SIG-M5 (cell line): ENCODE data around the gene IPO13.

ENCODE experiments used
- DNase-seq: peaks from one replicate; lab custom pipeline; 2025; lab: John Stamatoyannopoulos, UW

IPO13 gene

DNA sequence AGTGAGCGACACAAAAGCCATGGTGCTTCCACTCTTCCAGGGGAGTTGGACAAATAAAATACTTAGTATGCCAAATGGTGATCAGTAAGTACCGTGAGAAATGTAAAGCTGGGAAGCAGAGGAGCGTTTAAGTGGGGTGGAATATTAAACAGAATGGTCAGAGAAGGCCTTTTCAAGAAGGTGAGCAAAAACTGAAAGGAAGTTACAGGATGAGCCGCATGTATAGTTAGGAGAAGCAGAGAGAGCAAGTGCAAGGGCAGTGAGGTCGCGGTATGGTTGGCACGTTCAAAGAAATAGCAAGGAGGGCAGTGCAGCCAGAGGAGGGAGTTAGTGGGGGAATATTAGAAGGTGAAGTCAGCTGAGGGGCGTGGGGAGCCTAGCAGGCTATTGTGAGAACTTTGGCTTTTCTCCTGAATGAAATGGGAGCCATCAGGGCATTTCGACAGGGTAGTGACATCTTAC is 27.3 kb downstream of the IPO13 start:
- DNase-seq, result no peak

DNA sequence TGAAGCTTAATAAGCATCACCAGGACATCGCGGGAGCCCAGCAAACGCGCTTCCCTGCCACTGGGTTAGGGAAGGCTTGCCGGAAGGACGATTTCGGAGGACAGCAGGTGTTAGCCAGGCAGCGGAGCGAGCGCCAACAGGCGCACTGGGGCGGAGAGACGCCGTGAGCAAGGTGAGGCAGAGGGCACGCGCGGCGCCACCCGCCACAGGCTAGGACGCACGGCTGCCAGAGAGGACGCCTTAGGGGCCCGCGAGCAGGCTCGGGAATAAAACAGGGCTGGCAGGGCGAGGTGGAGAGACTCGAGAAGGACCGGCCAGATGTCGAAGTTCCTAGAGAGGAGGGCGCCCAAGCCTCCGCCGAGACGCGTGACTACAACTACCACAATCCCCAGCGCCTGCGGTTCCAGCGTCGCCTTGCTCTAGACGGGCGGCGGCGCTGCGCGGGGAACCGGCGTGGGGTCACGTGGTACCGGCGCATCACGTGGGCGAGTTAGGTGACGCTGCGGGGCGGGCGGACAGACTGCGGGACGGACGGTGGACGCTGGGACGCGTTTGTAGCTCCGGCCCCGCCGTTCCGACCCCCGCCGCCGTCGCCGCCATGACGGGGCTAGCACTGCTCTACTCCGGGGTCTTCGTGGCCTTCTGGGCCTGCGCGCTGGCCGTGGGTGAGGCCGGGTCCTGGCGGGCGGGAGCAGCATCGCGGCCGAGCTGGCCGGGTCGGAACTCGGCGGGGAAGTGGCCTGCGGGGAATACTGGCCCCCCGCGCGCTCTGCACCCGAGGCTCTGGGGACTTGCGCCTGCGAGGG is 27.9 kb downstream of the IPO13 start, which contains the start of gene ATP6V0B:
Gene ATP6V0B, plus strand, starts transcription at position 518 of the 806 bp plus-strand sequence. Its CDS starts 81 bp downstream, at position 599.
- peak; percentile 56 for DNase-seq

DNA sequence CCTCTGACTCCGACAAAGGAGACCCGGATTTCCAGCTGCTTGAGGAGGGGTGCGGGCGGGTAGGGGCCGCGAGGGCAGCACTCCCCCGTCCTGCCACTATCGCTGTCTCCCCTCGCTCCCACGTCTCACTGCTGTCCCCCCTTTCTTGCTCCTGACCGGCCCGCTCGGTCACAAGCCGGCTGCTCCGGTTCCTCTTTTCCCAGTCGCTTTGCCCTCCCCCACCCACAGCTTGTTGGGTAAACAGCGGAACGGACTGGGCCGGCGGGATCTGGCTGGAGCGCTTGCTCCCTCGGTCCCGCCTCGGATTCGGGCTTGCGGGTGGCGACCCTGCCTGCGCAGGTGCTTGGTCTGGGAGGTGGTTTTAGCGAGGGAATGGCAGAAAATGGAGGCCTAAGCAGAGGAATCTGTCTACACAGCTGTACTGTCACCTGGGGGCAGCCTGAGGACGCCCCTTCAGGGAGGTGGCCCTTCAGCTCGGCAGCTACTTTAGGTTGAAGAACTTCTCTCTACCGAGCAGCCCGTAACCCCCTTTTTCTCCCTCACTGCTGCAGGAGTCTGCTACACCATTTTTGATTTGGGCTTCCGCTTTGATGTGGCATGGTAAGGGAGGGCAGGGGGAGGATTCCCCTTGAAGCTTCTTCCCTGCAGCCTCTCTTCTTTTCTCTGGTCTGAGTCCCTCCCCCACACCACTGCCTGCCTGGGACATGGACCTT is 28.7 kb downstream of the IPO13 start:
- DNase-seq, result no peak

GRCh38 chr1:43976045-43976444 is 29.3 kb downstream of the IPO13 start:
- no peak for DNase-seq

GRCh38 chr1:43976890-43977289 is 30.1 kb downstream of the IPO13 start:
- no peak for DNase-seq

DNA sequence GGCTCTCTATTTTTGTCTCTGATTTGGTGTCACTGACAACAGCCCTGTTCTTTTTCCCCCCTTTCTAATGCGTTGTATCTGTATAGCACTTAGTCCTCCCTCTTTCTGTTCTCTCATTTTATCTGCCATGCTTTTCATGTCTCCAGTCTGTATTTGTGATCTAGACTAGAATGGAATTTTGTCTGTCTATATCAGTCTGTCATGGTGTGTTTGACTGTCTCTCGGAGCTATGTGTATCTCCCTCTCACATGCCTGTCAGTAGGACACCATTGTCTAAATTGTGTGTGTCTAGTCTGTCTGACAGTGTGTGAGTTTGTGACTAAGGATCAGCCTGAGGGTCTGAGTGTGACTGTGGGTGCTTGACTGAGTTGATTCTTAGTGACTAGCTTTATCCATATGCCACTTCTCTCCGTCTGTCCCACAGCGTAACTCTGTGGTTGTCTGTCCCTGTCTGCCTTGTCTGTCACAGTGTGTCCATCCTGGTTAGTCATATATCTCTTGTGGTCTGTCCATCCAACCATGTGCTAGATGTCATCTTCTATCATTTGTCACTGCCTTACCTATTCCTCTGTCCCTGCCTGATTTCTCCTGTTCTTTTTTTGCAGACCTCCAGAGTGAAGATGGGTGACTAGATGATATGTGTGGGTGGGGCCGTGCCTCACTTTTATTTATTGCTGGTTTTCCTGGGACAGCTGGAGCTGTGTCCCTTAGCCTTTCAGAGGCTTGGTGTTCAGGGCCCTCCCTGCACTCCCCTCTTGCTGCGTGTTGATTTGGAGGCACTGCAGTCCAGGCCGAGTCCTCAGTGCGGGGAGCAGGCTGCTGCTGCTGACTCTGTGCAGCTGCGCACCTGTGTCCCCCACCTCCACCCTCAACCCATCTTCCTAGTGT is 30.9 kb downstream of the IPO13 start:
- DNase-seq, result no peak

DNA sequence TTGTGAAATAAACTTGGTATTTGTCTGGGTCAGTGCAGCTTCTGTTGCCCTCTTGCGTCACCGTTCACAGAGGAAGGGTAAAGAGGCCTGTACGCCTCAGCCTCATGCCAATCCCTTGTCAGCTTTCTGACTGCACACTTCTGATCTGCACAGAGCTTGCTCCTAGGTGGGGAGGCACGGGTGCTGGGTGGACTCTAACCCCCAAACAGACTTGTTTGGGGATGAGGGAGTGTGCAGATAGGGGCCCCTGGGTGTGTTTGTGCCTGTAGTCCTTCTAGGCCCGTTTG is 31.5 kb downstream of the IPO13 start:
- no peak for DNase-seq

DNA sequence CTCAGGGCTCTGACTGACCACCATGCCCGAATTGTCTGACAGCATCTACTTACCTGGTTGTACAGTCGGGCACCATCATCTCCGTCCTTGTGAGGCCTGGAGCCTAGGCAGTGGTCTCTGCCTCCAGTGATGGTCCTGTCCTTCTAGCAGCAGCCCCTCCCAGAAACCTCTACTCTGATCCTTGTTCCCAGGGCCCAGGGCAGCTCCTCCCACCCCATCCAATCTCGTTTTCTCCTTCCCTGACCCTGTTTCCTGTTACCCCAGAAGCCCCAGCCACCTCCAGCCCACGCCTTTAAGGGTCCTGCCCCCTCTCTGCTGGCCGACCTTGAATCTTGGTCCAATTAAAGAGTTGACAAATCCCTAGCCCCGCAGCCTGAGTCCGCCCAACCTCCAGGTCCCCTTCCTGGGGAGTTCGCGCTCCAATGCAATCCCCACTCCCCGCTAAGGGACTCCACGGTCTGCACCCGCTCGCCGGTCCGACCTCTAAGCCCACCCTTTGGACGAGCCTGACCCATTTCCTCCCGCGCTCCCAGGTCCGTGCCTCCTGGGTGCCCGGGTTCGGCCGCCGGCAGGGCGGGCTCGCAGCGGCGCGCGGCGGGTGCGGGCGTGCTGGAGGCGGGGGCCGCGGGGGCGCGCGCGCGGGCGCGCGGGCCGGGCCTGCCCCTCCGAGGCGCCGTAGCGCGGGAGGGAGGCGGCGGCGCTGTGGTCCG is 32.0 kb downstream of the IPO13 start, which contains the start of gene B4GALT2:
Gene B4GALT2, plus strand, starts transcription at position 660 of the 710 bp plus-strand sequence. CDS start 1,951 bp downstream, outside the sequence.
- DNase-seq, result no peak

DNA sequence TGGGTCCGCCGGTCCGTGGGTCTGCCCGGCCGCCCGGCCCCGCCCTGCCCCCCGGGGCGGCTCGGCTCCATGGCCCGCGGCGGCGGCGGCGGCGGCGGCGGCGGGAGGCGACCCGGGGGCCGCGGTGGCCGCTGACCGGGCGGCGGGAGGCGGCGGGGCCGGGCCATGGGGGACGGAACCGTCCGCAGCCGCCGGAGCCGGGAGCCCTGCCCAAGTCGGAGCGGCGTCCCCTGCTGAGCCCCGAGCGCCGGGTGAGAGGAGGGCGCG is 32.4 kb downstream of the IPO13 start:
- DNase-seq, result no peak

GRCh38 chr1:43979528-43980254 is 32.9 kb downstream of the IPO13 start:
- DNase-seq, result no peak

- DNase-seq, result no peak
These were observed 33.7 kb downstream of the IPO13 start for GRCh38 chr1:43980255-43981134.

- no peak for DNase-seq
These were observed 34.4 kb downstream of the IPO13 start for GRCh38 chr1:43981135-43981491.

DNA sequence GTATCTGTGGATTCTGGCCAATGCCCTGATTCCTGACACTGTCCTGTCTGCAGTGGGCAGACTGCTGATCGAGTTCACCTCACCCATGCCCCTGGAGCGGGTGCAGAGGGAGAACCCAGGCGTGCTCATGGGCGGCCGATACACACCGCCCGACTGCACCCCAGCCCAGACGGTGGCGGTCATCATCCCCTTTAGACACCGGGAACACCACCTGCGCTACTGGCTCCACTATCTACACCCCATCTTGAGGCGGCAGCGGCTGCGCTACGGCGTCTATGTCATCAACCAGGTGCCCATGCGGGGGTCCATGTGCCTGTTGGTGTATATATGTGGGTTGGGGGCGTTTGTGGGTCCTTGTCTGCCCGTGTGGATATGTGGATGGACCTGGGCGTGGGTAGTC is 34.9 kb downstream of the IPO13 start:
- DNase-seq, result no peak

DNA sequence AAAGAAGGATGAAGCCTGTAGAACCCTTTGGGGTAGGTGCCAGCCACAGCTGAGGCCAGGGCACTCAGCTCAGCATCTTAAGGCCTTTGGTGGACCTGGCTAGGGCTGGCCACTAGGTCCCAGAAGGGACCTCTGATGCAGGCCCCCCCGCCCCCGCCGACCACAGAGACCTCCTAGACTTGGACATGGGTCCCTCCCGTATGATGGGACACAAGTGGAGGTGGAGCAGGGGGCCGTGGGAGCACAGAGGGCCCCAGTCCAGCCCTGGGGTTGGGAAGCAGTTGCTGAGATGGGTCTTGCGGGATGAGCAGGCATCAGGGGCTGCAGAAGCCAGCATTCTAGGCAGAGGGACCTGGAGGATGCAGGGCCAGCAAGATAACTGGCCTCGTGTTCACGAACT is 35.5 kb downstream of the IPO13 start:
- DNase-seq, result no peak

DNA sequence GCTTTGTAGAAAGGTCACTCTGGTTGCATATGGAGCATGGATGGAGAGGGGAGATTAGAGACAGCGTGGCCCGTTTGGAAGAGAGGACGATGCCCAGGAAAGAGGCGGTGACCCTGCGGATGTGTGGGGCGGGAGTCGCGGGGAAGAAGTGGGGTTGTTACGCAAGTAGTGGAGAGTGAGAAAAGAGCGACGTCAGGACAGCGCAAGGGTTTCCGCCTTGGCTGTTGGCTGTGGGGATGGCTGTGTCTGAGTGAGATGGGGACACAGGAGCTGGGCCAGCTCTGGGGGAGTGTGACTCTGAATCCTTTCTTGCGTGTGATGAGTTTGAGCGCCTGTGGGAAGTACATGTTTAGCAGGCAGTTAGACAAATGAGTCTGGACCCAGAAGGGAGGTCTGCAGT is 36.1 kb downstream of the IPO13 start:
- DNase-seq, result no peak

GRCh38 chr1:43983253-43983899 is 36.6 kb downstream of the IPO13 start:
- no peak for DNase-seq

DNA sequence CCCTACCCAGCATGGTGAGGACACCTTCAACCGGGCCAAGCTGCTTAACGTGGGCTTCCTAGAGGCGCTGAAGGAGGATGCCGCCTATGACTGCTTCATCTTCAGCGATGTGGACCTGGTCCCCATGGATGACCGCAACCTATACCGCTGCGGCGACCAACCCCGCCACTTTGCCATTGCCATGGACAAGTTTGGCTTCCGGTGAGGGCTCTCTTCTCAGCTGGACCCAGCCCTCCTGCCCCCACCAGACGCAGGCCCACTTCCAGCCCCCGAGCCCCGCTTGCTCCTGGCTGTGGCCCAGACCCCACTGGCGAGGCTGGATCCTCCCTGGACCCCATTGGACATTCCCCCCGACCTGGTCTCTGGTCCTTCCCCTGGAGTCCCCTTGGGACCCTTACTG is 38.1 kb downstream of the IPO13 start:
- no peak for DNase-seq

DNA sequence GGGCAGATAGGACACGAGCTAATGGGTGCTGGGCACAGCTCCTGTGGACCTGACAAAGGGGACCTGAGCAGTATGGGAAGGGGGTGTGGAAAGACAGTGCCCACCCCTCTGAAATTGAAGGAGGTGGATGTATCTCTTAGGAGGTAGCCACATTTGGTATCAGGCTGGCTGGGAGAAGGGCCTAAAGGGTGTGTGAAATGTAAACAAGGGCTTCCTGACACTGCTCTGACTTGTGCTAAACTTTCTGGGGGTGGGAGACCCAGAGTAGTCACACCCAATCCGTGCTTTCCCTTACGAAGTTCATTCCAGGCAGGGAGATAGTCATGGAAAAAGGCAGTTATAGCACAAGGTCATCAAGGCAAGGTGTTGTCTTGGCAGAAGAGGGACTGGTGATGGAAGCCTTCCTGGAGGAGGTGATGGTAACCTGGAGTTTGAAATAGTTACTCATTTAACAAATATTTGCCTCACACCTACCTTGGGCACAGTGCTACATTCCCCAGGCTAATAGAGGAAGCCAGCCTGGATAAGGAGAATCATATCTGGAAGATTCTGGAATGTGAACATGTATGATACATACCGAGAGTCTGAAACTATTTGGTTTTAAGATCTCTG is 39.3 kb downstream of the IPO13 start:
- DNase-seq, result no peak

GRCh38 chr1:43986712-43987111 is 40.0 kb downstream of the IPO13 start:
- no peak for DNase-seq
